Breast epithelium (tissue), 4 donors: ENCODE measurements around the gene WBP1L. TPM values are rescaled to one million over a fixed set of nuclear protein-coding genes. Genes with fewer than 3 reads are reported as not detected.
"Not testable (repeated sequence)": the region's sequence is repeated elsewhere in the genome, so short reads cannot be mapped to it uniquely, and the experiment has no call there.

ENCODE experiments used
- DNase-seq, 2 donors: peaks; one replicate each; pipeline ENCODE4 v3.0.0-alpha.2; 2019; ENCODE audit warnings: low spot score in 2 of 2
- H3K27ac ChIP-seq, 2 donors: fragments of 200-600 bp; sonication (generic) in 1 of 2; one replicate each; pipeline ENCODE4 v1.5.1; 2016 to 2019; ENCODE audit warnings: mild to moderate bottlenecking in 1 of 2
- H3K27me3 ChIP-seq, 2 donors: fragments of 200-600 bp; sonication (generic) in 1 of 2; one replicate each; pipeline versions ENCODE4 v1.5.1 to v1.6.0; 2017 to 2019; ENCODE audit warnings: control low read depth in 1 of 2, mild to moderate bottlenecking in 1 of 2
- H3K36me3 ChIP-seq: fragments of 200-600 bp; one replicate; pipeline ENCODE4 v1.5.1; 2019
- H3K4me1 ChIP-seq, 2 donors: fragments of 200-600 bp; sonication (generic); one replicate each; pipeline ENCODE4 v1.5.1; 2016 to 2019; ENCODE audit warnings: control low read depth in 1 of 2
- H3K4me3 ChIP-seq, 3 donors: fragments of 200-600 bp; sonication (generic); 1 replicate in 2 of 3; 2 replicates in 1 of 3; pipeline ENCODE4 v1.5.1; 2016 to 2019; ENCODE audit warnings: mild to moderate bottlenecking in 3 of 3, moderate library complexity in 2 of 3
- H3K9me3 ChIP-seq, 2 donors: fragments of 200-600 bp; sonication (generic) in 1 of 2; one replicate each; pipeline ENCODE4 v1.5.1; 2016 to 2019; ENCODE audit warnings: control low read depth in 1 of 2
- POLR2A ChIP-seq: fragments of 450-650 bp; IDR thresholded peaks from one replicate; pipeline ENCODE4 v1.6.1; 2016; ENCODE audit warnings: antibody characterized with exemption, mild to moderate bottlenecking, moderate library complexity
- POLR2AphosphoS5 ChIP-seq, 3 donors: sonication (generic); formaldehyde crosslinking; IDR thresholded peaks; one replicate each; pipeline ENCODE4 v1.6.1; 2017; ENCODE audit warnings: antibody characterized with exemption in 3 of 3
- intact Hi-C: fragments of 100-400 bp; cut with DNase I; formaldehyde crosslinking; loops from one replicate; pipeline ENCODE4 v1.15.1; 2023; ENCODE audit warnings: low total_unique reads
- total RNA-seq, 3 donors: library from RNA; depleted of rRNA; stranded (reverse); fragments of >200 nt; gene quantifications; one replicate each; pipeline ENCODE4 v1.1.0, GENCODE V29; 2016
- TF ChIP-seq, protein P1 (sequence below), 3 donors: fragments of 450-650 bp; IDR thresholded peaks; one replicate each; pipeline ENCODE4 v1.5.1; 2016 to 2017; ENCODE audit warnings: antibody characterized with exemption in 3 of 3, mild to moderate bottlenecking in 3 of 3, moderate library complexity in 3 of 3

Gene WBP1L
- 100 to 1,000 TPM; 114 to 174 (median 143) TPM for total RNA-seq

DNA sequence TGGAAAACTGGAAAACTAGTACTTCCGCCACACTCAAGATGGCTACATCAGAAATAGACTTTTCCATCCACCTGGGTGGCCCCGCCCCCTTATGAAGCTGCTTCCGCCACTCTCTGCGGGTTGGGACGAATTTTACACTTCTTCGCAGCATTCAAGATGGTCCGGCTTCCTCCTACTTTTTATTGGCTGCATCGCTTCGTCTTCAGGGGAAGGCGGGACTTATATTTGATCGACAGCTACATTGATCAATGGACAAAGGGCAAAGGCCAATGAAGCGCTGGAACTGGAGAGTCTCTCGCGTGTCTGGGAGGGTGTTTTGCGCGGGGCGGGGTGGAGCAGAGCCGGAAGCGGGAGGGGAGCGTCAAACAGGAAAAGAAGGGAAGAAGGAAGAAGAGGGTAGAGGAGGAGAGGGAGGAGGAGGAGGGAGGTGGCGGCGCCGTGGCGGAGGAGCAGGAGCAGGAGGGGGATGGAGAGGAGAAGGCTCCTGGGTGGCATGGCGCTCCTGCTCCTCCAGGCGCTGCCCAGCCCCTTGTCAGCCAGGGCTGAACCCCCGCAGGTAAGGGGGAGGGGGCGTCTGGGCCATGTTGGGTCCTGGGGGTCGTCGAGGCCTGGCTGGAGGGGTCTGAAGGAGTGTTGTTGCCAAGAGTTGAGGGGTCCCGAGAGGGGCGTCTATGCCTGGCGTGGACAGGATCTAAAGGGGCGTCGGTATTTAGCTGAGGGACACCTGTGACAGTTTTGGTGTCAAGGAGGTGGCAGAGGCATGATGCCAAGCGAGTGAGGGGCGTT, at the start of gene WBP1L:
WBP1L (plus strand) TSS at position 361 of the 786 bp plus-strand sequence; CDS start at position 467, 106 bp downstream.
- Histone ChIP-seq H3K36me3 (no peaks in the 10 kb centered on the region), H3K27me3 (no peaks in the 10 kb centered on the region), H3K4me1 (no peaks in the 10 kb centered on the region), H3K27ac (peak within 1 kb of the TSS; percentile 92 to 95), H3K9me3 (no peaks in the 10 kb centered on the region), H3K4me3 (peak within 1 kb of the TSS; percentile 94 to 100 (median 95))
- intact Hi-C loops, result no loop called here
- TF ChIP-seq POLR2AphosphoS5 (IDR thresholded peaks at IDR 0.05) (peak; percentile 92 to 100 (median 98)), POLR2A (peak; percentile 80)
- TF ChIP-seq, protein P1, sequence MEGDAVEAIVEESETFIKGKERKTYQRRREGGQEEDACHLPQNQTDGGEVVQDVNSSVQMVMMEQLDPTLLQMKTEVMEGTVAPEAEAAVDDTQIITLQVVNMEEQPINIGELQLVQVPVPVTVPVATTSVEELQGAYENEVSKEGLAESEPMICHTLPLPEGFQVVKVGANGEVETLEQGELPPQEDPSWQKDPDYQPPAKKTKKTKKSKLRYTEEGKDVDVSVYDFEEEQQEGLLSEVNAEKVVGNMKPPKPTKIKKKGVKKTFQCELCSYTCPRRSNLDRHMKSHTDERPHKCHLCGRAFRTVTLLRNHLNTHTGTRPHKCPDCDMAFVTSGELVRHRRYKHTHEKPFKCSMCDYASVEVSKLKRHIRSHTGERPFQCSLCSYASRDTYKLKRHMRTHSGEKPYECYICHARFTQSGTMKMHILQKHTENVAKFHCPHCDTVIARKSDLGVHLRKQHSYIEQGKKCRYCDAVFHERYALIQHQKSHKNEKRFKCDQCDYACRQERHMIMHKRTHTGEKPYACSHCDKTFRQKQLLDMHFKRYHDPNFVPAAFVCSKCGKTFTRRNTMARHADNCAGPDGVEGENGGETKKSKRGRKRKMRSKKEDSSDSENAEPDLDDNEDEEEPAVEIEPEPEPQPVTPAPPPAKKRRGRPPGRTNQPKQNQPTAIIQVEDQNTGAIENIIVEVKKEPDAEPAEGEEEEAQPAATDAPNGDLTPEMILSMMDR (IDR thresholded peaks at IDR 0.05), result no peak
- DNase-seq, result peak; percentile 96 to 98

DNA sequence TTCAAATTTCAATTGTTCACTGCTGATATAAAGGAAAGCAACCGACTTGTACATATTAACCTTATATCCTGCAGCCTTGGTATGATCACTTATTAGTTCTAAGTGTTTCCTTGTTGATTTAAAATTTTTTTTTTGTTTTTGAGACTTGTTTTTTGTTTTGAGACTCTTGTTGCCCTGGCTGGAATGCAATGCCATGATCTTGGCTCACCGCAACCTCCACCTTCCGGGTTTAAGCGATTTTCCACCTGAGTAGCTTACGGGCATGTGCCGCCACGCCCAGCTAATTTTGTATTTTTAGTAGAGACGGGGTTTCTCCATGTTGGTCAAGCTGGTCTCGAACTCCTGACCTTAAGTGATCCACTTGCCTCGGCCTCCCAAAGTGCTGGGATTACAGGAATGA, 48.3 kb upstream of the WBP1L start:
- DNase-seq, H3K27me3 ChIP-seq, H3K9me3 ChIP-seq, H3K4me3 ChIP-seq, H3K4me1 ChIP-seq, intact Hi-C loops, H3K27ac ChIP-seq, H3K36me3 ChIP-seq: not testable (repeated sequence)

DNA sequence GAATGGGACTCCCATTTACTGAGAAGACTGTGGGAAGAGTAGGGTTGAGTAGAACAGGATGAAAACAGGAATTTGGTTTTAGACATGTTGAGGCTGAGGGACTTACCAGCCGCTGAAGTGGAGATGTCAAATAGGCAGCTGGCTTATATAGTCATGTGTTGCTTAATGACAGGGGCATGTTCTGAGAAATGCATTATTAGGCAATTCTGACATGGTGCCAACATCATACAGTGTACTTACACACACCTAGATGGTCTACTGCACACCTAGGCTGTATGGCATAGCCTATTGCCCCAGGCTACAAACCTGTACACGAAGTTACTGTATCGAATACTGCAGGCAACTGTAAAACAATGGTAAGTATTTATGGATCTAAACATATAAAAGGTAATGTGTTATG, 47.0 kb upstream of the WBP1L start:
- Histone ChIP-seq H3K27ac (no peak overlapping the region), H3K4me3 (no peak overlapping the region), H3K36me3 (no peaks in the 10 kb centered on the region), H3K4me1 (no peaks in the 10 kb centered on the region), H3K9me3 (no peaks in the 10 kb centered on the region), H3K27me3 (no peaks in the 10 kb centered on the region)
- no peak for DNase-seq
- intact Hi-C loops, result no loop called here
- TF ChIP-seq POLR2A (no peak), POLR2AphosphoS5 (IDR thresholded peaks at IDR 0.05) (no peak)
- TF ChIP-seq, protein P1 (IDR thresholded peaks at IDR 0.05), result no peak

DNA sequence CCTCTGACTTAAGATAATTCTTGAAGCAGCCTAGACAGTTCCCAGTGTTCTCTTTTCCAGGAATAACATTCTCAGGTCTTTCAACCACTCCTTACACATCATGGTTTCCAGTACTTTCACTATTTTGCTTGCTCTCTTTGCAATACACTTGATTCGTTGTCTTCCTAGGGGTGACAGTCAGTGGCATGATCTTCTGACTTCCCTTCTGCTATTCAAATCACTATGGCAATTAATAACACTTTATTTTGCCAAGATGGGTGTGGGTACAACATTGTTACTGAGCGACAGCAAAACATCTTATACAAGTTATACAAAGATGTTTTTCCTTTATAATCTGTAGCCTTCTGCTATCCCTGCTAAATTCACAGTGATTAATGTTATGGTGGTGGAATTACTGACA, 44.9 kb upstream of the WBP1L start:
- DNase-seq, result no peak
- H3K36me3 ChIP-seq, result no peaks in the 10 kb centered on the region
- H3K27me3 ChIP-seq, result no peaks in the 10 kb centered on the region
- no peaks in the 10 kb centered on the region for H3K9me3 ChIP-seq
- H3K4me1 ChIP-seq, result no peaks in the 10 kb centered on the region
- intact Hi-C loops, result no loop called here
- no peak overlapping the region for H3K27ac ChIP-seq
- TF ChIP-seq, protein P1 (IDR thresholded peaks at IDR 0.05), result no peak
- no peak for TF ChIP-seq POLR2A
- TF ChIP-seq POLR2AphosphoS5 (IDR thresholded peaks at IDR 0.05), result no peak
- no peak overlapping the region for H3K4me3 ChIP-seq

DNA sequence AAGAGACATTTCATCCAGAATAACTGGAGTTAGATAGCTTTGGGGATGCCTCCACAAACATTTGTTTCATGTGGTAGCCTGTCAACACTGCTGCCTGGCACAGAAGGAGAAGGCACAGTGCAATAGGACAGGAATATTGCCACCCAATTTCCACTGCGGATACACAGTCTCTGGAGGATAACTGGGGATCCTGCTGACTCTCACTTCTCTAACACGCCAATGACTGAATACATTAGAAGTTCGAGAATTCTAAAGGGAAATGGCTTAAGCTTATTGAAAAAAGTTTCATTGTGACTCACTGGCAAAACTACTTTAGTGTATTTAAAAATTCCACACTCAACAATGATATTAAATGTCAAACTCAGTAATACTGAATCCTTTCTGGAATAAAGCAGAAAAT, 42.5 kb upstream of the WBP1L start:
- Histone ChIP-seq H3K9me3 (no peaks in the 10 kb centered on the region), H3K4me3 (no peak overlapping the region), H3K4me1 (no peaks in the 10 kb centered on the region), H3K27ac (no peak overlapping the region), H3K27me3 (no peaks in the 10 kb centered on the region), H3K36me3 (no peaks in the 10 kb centered on the region)
- no peak for TF ChIP-seq POLR2A
- TF ChIP-seq POLR2AphosphoS5 (IDR thresholded peaks at IDR 0.05), result no peak
- DNase-seq, result no peak
- intact Hi-C loops, result no loop called here

DNA sequence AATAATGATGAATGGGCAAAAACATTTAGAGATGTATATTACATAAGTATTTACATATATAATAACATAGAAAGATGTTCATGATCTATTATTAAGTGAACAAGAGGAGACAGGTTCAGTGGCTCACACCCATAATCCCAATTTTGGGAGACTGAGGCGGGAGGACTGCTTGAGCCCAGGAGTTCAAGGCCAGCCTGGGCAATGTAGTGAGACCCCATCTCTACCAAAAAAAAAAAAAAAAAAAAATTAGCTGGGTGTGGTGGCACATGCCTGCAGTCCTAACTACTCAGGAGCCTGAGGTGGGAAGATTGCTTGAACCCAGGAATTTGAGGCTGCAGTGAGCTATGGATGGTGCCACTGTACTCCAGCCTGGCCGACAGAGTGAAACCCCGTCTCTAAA, 42.0 kb upstream of the WBP1L start:
- TF ChIP-seq, protein P1 (IDR thresholded peaks at IDR 0.05), result no peak
- TF ChIP-seq POLR2A (no peak), POLR2AphosphoS5 (IDR thresholded peaks at IDR 0.05) (no peak)
- intact Hi-C loops, result no loop called here

More for the DNA sequence above, 42.0 kb upstream of the WBP1L start:
- Histone ChIP-seq H3K4me1 (no peaks in the 10 kb centered on the region), H3K4me3 (no peak overlapping the region), H3K27ac (no peak overlapping the region), H3K27me3 (no peaks in the 10 kb centered on the region), H3K36me3 (no peaks in the 10 kb centered on the region), H3K9me3 (no peaks in the 10 kb centered on the region)
- no peak for DNase-seq
